ENCODE results near the gene PLCB4.

PLCB4 gene

DNA sequence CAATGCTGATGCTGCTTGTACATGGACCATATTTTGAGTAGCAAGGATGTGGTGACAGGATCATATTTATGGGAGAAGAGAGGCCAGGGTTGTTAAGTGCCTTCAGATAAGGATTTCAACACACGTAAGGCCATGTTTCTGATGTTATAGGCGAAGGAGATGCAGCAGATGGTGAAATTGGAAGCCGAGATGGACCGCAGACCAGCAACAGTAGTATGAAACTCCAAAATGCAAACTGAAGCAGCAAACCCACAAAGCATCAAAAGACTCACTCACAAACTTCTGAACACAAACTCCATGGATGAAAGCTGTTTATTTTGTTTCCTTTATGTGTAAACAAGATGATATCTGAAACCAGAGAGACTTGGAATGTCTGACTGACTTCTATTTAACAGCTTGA is 409.9 kb downstream of the PLCB4 start:
- DNase-seq: no peak

DNA sequence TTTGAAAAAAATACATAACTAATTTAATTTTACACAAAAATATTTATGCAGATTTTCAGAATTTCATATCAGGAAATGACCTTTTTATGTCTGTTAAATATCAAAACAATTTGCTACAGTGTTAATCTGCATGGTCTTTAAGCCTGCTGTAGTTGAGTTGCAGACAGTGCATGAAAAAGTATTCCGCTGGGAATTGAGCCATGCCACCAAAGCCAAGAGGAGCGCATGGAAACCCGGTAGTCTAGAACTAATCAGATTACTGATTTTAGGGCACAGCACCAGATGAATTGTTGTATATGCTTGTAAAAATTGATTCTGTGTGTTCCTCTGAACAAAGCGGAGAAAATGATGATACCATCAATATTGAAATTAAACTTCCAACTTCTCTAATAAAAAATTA is 411.2 kb downstream of the PLCB4 start:
- DNase-seq: no peak

DNA sequence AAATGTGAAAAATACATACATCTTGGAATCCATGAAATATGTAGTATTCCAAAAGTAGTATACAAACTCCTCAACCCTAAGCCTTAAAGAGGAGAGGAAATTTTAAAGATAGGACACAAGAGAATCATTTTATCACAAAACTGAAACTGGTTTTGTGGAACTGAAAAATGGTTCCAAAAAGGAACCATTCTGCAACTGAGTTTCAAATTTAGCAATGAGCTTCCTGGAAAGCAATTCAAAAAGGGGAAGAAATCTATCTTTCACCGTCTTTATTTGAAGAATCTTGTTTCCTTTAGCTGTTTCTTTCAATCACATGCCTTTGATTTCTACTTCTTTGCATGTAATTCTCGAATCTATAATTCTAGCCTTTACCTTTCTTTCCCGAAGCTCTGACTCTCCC is 413.3 kb downstream of the PLCB4 start:
- no peak for DNase-seq

DNA sequence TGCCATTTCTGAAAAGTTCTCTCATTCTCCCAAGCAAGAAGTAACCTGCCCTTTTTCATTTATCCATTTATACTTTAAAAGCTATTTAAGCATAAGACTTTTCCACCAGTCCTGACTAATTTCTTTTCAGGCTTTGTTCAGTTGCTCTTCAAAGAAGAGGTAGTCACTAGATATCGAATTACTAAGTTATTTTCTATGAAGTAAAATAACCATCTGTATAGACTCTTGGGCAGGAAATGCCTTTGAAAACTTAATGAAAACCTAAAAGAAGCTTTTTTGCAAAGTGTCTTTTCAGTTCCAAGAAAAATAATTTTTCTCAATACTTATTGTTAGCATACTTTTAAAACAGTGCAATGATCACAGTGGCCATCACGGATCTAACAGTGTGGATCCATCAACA is 414.2 kb downstream of the PLCB4 start:
- no peak for DNase-seq

DNA sequence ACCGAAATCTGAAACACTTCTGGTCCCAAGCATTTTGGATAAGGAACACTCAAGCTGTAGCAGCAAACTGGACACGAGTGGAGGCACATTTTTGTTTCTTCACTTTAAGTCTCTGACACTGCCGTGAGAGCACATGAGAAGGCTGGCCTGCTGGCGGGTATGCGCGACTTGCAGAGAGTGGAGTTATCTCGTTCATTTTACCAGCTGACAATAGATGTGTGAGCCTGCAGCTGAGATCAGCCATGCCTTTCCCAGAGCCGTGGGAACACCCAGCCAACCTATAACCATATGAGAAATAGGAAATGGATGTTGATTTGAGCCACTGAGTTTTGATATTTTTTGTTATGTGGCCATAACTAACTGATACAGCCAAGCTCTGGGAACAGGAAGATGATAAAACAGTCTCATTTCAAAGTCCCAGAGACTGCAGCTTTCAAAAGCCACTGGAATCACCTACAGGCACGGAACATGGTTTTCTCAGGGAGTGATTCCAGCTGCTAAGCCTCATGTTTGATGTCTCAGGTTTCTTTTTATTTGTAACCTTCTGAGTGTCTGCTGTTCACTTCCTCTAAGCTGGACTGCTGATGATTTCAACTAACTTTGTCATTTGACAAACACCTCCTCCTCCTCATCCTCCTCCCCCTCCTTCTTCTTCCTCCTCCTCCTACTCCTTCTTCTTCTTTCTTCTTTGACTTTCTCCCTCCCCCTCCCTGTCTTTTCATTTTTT is 416.9 kb downstream of the PLCB4 start:
- DNase-seq: no peak

- no peak for DNase-seq
Measured at GRCh38 chr20:9487231-9487630, 418.3 kb downstream of the PLCB4 start.

- no peak for DNase-seq
Measured at GRCh38 chr20:9488063-9488462, 419.2 kb downstream of the PLCB4 start.

GRCh38 chr20:9490161-9490560 is 421.3 kb downstream of the PLCB4 start:
- DNase-seq: no peak

DNA sequence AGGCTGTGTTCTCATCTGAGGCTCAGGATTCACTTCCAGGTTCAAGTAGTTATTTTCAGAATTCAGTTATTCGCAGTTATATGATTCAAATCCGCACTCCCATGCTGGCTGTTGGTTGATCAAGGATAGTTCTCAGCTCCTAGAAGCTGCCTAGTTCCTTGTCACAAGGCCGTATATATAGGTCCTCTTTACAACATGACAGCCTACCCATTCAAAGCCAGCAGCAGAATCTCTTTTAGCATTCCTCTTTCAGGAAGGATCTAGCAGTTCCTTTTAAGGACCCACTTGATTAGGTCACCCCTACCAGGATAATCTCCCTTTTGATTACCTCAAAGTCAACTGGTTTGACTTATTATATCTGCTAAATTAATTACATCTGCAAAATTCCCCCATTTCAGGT is 421.7 kb downstream of the PLCB4 start:
- no peak for DNase-seq

- no peak for DNase-seq
Measured at GRCh38 chr20:9491324-9491723, 422.4 kb downstream of the PLCB4 start.

GRCh38 chr20:9492067-9492466 is 423.2 kb downstream of the PLCB4 start:
- DNase-seq: no peak

DNA sequence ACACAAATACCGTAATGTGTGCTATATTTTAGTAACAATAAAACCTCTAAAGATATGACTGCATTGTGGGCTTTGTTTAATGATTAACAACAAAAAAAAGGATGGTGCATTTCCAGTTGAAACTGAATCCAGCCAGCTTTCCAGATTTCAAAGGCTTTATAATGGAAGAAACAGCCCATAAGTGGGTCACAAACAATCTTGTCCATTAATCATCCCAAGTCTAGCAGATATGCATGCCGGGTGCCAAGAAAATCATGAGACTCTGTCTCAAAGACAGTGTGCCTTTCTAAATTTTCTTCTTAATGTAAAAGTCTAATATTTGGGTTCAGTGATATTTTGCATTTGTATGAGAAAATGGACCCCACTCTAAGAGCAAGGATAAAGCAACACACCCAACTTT is 424.9 kb downstream of the PLCB4 start:
- no peak for DNase-seq

- DNase-seq: no peak
Measured at GRCh38 chr20:9495701-9496100, 426.8 kb downstream of the PLCB4 start.

DNA sequence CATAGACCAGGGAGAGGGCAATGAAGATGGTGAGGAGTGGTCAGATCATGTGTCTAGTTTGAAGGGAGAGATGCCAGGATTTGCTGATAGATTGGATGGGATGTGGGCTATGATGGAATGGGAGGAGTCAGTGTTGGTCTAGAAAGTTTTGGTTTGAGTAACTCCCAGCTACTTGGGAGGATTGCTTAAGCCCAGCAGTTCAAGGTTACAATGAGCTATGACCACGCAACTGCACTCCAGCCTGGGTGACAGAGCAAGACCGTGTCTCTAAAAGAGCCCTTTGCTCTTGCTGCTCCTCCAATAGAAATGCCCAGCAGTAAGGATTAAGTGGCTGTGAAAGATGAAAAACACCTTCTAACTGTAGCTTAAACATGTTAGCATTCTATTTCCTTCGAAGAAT is 427.3 kb downstream of the PLCB4 start:
- no peak for DNase-seq

DNA sequence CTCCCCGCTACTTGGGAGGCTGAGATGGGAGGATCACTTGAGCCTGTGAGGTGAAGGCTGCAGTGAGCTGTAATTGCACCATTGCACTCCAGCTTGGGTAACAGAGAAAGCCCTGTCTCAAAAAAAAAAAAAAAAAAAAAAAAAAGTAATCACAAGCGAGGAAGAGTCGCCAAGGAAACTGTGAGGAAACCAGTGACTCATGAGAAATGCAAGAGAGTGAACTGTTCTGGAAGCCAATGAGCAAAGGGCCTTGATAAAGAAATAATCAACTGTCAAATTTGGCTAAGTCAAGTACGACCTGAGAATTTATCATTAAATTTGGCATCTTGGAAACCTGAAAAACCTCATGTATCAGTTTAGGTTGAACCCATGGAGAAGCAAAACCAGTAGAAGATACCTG is 429.4 kb downstream of the PLCB4 start:
- no peak for DNase-seq

DNA sequence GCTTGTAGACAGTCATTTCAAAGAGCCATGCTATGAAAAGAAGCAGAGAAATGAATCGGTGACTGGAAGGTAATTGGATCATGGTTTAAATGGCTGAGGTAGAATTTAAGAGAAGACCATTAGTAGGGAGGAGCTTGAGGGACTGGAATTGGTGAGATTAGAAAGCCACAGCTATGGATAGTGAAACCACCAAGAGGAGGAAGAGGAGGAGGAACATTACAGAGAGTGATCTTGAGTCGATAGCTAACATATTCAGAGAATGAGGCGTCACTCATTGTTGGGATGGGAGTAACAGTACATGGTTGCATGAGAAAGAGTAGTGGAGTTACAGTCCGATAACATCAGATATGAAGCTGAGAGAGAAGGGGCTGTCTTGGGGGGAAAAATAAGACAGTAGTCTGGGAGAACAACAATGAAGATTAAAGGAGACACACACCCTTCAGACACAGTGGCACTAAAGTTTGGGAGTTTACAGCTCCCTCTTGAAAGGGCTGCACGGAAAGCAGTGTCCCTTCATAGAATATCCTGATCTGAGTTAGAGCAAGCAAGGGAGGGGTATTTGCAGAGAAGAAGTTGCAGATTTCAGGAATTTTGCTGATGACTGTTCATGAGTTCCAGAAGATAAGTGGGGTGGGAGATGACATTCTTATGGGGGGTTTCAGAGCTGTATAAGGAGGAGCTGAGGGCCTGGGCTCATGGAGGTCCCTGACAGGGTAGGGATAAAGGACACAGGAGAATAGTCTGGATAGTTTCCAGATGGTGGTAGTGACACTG is 430.4 kb downstream of the PLCB4 start:
- DNase-seq: no peak

DNA sequence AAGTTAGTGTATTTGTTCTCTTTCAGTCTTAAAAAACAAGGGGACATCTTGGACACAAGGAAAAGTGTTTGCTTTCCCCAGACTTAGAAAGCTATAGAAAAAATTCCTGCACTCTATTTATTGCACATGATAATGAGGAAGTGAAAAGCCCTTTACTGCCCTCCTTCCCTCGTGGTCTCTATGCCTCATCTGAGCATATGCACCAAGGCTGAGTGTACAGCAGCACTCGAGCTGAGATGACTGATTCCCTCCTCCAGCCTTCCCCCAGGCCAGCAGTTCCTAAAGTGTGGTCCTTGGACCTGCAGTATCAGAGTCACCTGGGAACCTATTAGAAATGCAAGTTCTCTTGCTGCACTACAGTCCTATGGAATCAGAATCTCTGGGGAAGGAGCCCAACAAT is 431.2 kb downstream of the PLCB4 start:
- no peak for DNase-seq

DNA sequence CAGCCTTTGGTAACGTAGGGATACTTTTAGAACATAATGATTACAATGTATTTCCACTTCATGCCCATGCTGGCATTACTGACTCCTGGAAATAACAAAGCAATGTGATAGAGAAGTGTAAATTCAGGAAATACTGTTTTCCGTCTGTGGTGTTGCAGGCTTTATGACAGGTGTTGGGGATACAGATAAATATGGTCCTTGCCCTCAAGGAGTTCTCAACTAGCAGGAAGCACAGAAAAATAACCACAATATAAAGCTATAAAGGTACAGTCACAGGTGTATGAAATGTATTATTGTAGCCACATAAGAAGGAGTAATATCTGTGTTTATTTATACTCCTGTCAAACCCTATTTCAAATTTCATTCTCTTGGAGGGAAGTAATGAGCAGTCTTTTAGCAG is 432.6 kb downstream of the PLCB4 start:
- no peak for DNase-seq

GRCh38 chr20:9503526-9504245 is 434.8 kb downstream of the PLCB4 start:
- no peak for DNase-seq

GRCh38 chr20:9506280-9506821 is 437.5 kb downstream of the PLCB4 start:
- DNase-seq: no peak

- DNase-seq: no peak
Measured at GRCh38 chr20:9506964-9507369, 438.1 kb downstream of the PLCB4 start.

GRCh38 chr20:9507544-9508239 is 438.8 kb downstream of the PLCB4 start:
- DNase-seq: no peak

GRCh38 chr20:9508240-9508661 is 439.4 kb downstream of the PLCB4 start:
- DNase-seq: no peak
